ENCODE measurements around the gene CTCF. TPM values are rescaled to one million over a fixed set of nuclear protein-coding genes. Genes with fewer than 3 reads are reported as not detected.
"Not testable (repeated sequence)": the region's sequence is repeated elsewhere in the genome, so short reads cannot be mapped to it uniquely, and the experiment has no call there.

Gene CTCF
- total RNA-seq, 1 donor from 2014 or later, result 45.0 TPM

GRCh38 chr16:67533024-67533560 lies 29.2 kb upstream of the CTCF start:
- no peaks in the 10 kb centered on the region for H3K36me3 ChIP-seq (ENCODE audit: control insufficient read depth, insufficient read depth, low read length)
- TF ChIP-seq, protein P1, sequence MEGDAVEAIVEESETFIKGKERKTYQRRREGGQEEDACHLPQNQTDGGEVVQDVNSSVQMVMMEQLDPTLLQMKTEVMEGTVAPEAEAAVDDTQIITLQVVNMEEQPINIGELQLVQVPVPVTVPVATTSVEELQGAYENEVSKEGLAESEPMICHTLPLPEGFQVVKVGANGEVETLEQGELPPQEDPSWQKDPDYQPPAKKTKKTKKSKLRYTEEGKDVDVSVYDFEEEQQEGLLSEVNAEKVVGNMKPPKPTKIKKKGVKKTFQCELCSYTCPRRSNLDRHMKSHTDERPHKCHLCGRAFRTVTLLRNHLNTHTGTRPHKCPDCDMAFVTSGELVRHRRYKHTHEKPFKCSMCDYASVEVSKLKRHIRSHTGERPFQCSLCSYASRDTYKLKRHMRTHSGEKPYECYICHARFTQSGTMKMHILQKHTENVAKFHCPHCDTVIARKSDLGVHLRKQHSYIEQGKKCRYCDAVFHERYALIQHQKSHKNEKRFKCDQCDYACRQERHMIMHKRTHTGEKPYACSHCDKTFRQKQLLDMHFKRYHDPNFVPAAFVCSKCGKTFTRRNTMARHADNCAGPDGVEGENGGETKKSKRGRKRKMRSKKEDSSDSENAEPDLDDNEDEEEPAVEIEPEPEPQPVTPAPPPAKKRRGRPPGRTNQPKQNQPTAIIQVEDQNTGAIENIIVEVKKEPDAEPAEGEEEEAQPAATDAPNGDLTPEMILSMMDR (IDR thresholded peaks at IDR 0.05; ENCODE audit: insufficient read depth, low read length, poor library complexity, severe bottlenecking), result no peak
- DNase-seq (ENCODE audit: low read depth), result no peak
- no peak overlapping the region for H3K4me3 ChIP-seq (ENCODE audit: low read depth, low read length)
- no peaks in the 10 kb centered on the region for H3K27me3 ChIP-seq (ENCODE audit: control insufficient read depth, insufficient read depth, low read length)

GRCh38 chr16:67533987-67534386 lies 28.3 kb upstream of the CTCF start:
- not testable (repeated sequence) for H3K36me3 ChIP-seq (ENCODE audit: control insufficient read depth, insufficient read depth, low read length); DNase-seq (ENCODE audit: low read depth); H3K4me3 ChIP-seq (ENCODE audit: low read depth, low read length); H3K27me3 ChIP-seq (ENCODE audit: control insufficient read depth, insufficient read depth, low read length)

DNA sequence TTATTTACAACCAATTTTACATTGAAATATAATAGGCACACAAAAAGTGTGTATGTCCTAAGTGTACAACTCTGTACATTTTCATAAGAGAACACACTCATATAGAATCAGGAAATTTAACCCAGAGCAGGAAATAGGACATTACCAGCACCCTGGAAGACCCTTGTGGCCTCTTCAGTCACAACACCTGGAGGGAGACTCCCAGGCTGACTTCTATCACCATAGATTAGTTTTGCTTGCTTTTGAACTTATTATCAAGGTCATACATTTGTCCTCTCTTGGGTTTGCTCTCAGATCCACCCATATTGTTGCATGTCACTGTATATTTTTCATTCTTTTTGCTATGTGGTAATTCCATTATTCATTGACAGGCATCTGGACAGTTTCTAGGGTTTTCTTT lies 27.9 kb upstream of the CTCF start:
- Histone ChIP-seq H3K36me3 (ENCODE audit: control insufficient read depth, insufficient read depth, low read length) (no peaks in the 10 kb centered on the region), H3K4me3 (ENCODE audit: low read depth, low read length) (no peak overlapping the region), H3K27me3 (ENCODE audit: control insufficient read depth, insufficient read depth, low read length) (no peaks in the 10 kb centered on the region)
- no peak for DNase-seq (ENCODE audit: low read depth)
- TF ChIP-seq, protein P1 (IDR thresholded peaks at IDR 0.05; ENCODE audit: insufficient read depth, low read length, poor library complexity, severe bottlenecking), result no peak

- DNase-seq (ENCODE audit: low read depth), result no peak
- no peaks in the 10 kb centered on the region for H3K36me3 ChIP-seq (ENCODE audit: control insufficient read depth, insufficient read depth, low read length)
- TF ChIP-seq, protein P1 (IDR thresholded peaks at IDR 0.05; ENCODE audit: insufficient read depth, low read length, poor library complexity, severe bottlenecking), result no peak
- H3K27me3 ChIP-seq (ENCODE audit: control insufficient read depth, insufficient read depth, low read length), result no peaks in the 10 kb centered on the region
- H3K4me3 ChIP-seq (ENCODE audit: low read depth, low read length), result no peak overlapping the region
Observed at GRCh38 chr16:67535201-67535600, 27.1 kb upstream of the CTCF start.

GRCh38 chr16:67537270-67537635 lies 25.1 kb upstream of the CTCF start:
- H3K4me3 ChIP-seq (ENCODE audit: low read depth, low read length), result peak overlapping the region; percentile 54
- TF ChIP-seq, protein P1 (IDR thresholded peaks at IDR 0.05; ENCODE audit: insufficient read depth, low read length, poor library complexity, severe bottlenecking), result no peak
- no peak for DNase-seq (ENCODE audit: low read depth)
- H3K27me3 ChIP-seq (ENCODE audit: control insufficient read depth, insufficient read depth, low read length), result no peaks in the 10 kb centered on the region
- H3K36me3 ChIP-seq (ENCODE audit: control insufficient read depth, insufficient read depth, low read length), result peaks cover 3% of the 10 kb centered on the region

DNA sequence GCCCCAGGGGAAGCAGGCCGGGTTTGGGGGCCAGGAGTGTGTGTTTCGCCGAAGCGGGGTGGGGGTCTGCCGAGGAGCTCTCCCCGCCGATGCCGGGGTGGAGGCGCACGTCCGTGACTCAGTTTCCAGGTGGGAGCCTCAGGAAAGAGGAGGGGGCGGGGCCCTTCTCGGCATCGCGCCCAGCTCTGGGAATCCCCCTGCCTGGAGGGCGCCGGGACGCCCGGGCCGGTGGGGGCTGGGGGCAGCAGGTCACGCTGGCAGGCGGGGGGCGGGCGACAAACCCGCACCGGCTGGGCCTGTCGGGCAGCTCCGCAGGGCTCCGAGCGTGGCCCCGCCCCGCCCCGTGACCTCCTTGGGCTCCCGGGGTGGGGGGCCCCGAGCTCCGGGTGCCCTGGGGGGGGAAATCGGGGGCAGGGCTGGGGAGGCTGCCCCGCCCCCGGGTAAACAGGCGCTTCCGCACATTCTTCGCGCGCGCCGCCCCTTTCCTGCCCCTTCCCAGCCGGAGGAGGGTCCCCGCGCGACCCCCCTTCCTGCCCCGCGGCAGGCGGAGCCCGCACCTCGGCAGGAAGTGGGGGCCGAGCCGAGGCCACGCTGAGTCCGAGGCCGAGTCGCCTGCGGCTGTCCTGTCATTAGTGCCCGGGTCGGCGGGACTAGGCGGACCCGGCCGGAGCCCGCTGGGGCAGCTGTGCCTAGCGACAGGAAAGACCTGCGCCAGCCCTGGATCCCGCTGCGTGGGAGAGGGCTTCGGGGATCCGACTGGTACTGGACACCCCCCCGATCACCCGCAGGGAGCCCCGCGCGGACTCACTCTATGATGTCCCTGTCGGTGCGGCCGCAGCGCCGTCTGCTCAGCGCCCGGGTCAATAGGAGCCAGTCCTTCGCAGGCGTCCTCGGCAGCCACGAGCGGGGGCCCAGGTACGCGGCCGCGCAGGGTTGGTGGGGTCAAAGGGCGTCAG lies 24.4 kb upstream of the CTCF start:
- Histone ChIP-seq H3K4me3 (ENCODE audit: low read depth, low read length) (peak overlapping the region; percentile 54), H3K27me3 (ENCODE audit: control insufficient read depth, insufficient read depth, low read length) (no peaks in the 10 kb centered on the region), H3K36me3 (ENCODE audit: control insufficient read depth, insufficient read depth, low read length) (peaks cover 3% of the 10 kb centered on the region)
- TF ChIP-seq, protein P1 (IDR thresholded peaks at IDR 0.05; ENCODE audit: insufficient read depth, low read length, poor library complexity, severe bottlenecking), result no peak
- DNase-seq (ENCODE audit: low read depth), result no peak

All from kidney epithelial cell (primary cell).